Spleen (tissue), 11 donors: Measurements from ENCODE around the gene NFATC1. TPM values are rescaled to one million over a fixed set of nuclear protein-coding genes. Genes with fewer than 3 reads are reported as not detected.

Source experiments
- DNase-seq: peaks from one replicate; pipeline ENCODE4 v3.0.0-alpha.2; 2020
- H3K27ac ChIP-seq, 8 donors: fragments of 200-600 bp; sonication (generic) in 7 of 8; 1 replicate in 4 of 8; 2 replicates in 4 of 8; pipeline versions ENCODE4 v1.5.0 to v1.8.0; 2016 to 2021; ENCODE audit warnings: inconsistent platforms in 4 of 8, mild to moderate bottlenecking in 4 of 8, moderate library complexity in 1 of 8
- H3K27me3 ChIP-seq, 7 donors: fragments of 200-600 bp; sonication (generic) in 6 of 7; replicated peaks in 1 of 7; 1 replicate in 4 of 7; 2 replicates in 3 of 7; pipeline versions ENCODE4 v1.5.0 to v1.8.0; 2016 to 2021; ENCODE audit warnings: inconsistent platforms in 3 of 7, mild to moderate bottlenecking in 1 of 7
- H3K36me3 ChIP-seq, 6 donors: fragments of 200-600 bp; sonication (generic) in 5 of 6; 1 replicate in 4 of 6; 2 replicates in 2 of 6; pipeline versions ENCODE4 v1.5.0 to v1.8.0; 2016 to 2021; ENCODE audit warnings: inconsistent platforms in 2 of 6
- H3K4me1 ChIP-seq, 6 donors: fragments of 200-600 bp; sonication (generic) in 5 of 6; 1 replicate in 3 of 6; 2 replicates in 3 of 6; pipeline versions ENCODE4 v1.5.0 to v1.8.0; 2016 to 2021; ENCODE audit warnings: inconsistent platforms in 3 of 6
- H3K4me3 ChIP-seq, 8 donors: fragments of 200-600 bp; sonication (generic) in 7 of 8; 1 replicate in 4 of 8; 2 replicates in 4 of 8; pipeline versions ENCODE4 v1.5.0 to v1.8.0; 2016 to 2021; ENCODE audit warnings: inconsistent platforms in 4 of 8, mild to moderate bottlenecking in 4 of 8, moderate library complexity in 2 of 8
- H3K9me3 ChIP-seq, 8 donors: fragments of 200-600 bp; sonication (generic) in 7 of 8; 1 replicate in 4 of 8; 2 replicates in 4 of 8; pipeline versions ENCODE4 v1.5.0 to v1.8.0; 2016 to 2021; ENCODE audit warnings: inconsistent platforms in 4 of 8
- POLR2A ChIP-seq, 3 donors: fragments of 450-650 bp; IDR thresholded peaks; one replicate each; pipeline ENCODE4 v1.5.1; 2017; ENCODE audit warnings: antibody characterized with exemption in 3 of 3, mild to moderate bottlenecking in 1 of 3
- POLR2AphosphoS5 ChIP-seq, 3 donors: sonication (generic); formaldehyde crosslinking; IDR thresholded peaks; one replicate each; pipeline ENCODE4 v1.5.1; 2017; ENCODE audit warnings: antibody characterized with exemption in 3 of 3
- WGBS, 5 donors: extraction: QIAGEN DNeasy Blood & Tissue Kit in 3 of 5; methylation state at CpG; one replicate each; pipeline versions ENCODE4 v1.1.5 to v1.1.7; 2013 to 2018; 5-methylcytosine and 5-hydroxymethylcytosine counted together
- intact Hi-C: fragments of 100-400 bp; cut with DNase I; formaldehyde crosslinking; loops from one replicate; pipeline ENCODE4 v1.15.0; 2023; ENCODE audit warnings: low total_unique reads
- polyA plus RNA-seq, 3 donors: library from polyadenylated mRNA; stranded (reverse); fragments of 200-250 nt; gene quantifications; one replicate each; pipeline ENCODE4 v1.2.1, GENCODE V29; 2013
- total RNA-seq, 7 donors: library from RNA; depleted of rRNA in 3 of 7; stranded (reverse); fragments of >200 nt in 3 of 7; fragmentation: NEBNext Ultra II Directional in 4 of 7; extraction: Animal tissue kit (Norgen Biotek cat#: 25700) in 4 of 7; gene quantifications; one replicate each; pipeline versions ENCODE4 v1.1.0 to v1.2.1, GENCODE V29; 2016 to 2021
- TF ChIP-seq, protein P1 (sequence below), 11 experiments: fragments of 200-600 bp in 7 of 11; fragments of 450-650 bp in 4 of 11; sonication (generic) in 4 of 11; IDR thresholded peaks in 8 of 11; conservative IDR thresholded peaks in 3 of 11; 1 replicate in 7 of 11; 2 replicates in 4 of 11; pipeline versions ENCODE4 v1.4.0 to v1.8.0; 2016 to 2021; ENCODE audit warnings: antibody characterized with exemption in 11 of 11, inconsistent platforms in 4 of 11, mild to moderate bottlenecking in 1 of 11
- donor health status: healthy with polysubstance abuse.
- donor health status: DM: no; HTN: no; CAD: no; lungs with moderate emphysema.
- donor health status: DM: no; HTN: no; CAD: no.
- donor health status: Bipolar disorder and iron deficiency.
- donor health status: healthy.
- donor health status: DM: no; HTN: no; CAD: no.
- donor health status: DM: yes; HTN: yes; CAD: no.

Gene NFATC1
- total and polyA plus RNA-seq, 10 donors: 20.7 to 64.9 (median 47.4) TPM

- TF ChIP-seq, protein P1, sequence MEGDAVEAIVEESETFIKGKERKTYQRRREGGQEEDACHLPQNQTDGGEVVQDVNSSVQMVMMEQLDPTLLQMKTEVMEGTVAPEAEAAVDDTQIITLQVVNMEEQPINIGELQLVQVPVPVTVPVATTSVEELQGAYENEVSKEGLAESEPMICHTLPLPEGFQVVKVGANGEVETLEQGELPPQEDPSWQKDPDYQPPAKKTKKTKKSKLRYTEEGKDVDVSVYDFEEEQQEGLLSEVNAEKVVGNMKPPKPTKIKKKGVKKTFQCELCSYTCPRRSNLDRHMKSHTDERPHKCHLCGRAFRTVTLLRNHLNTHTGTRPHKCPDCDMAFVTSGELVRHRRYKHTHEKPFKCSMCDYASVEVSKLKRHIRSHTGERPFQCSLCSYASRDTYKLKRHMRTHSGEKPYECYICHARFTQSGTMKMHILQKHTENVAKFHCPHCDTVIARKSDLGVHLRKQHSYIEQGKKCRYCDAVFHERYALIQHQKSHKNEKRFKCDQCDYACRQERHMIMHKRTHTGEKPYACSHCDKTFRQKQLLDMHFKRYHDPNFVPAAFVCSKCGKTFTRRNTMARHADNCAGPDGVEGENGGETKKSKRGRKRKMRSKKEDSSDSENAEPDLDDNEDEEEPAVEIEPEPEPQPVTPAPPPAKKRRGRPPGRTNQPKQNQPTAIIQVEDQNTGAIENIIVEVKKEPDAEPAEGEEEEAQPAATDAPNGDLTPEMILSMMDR (IDR thresholded peaks at IDR 0.05 in 8 of 11, conservative IDR thresholded peaks at IDR 0.05 in 3 of 11): no peak
- no peak for TF ChIP-seq POLR2AphosphoS5 (IDR thresholded peaks at IDR 0.05)
- no peak for TF ChIP-seq POLR2A (IDR thresholded peaks at IDR 0.05)
- H3K9me3 ChIP-seq: no peaks in the 10 kb centered on the region
- H3K36me3 ChIP-seq: peaks cover 0 to 21% (median 11%) of the 10 kb centered on the region in 6 donors
- peaks cover 8 to 71% (median 49%) of the 10 kb centered on the region in 6 donors for H3K4me1 ChIP-seq
- WGBS, 5 donors: 55 to 64% (median 56%) methylated on average over 11 of the region's 11 CpGs
- H3K4me3 ChIP-seq: peak overlapping the region in 4 of 8 donors; percentile 2 to 61 (median 10)
- H3K27ac ChIP-seq: peak overlapping the region; percentile 63 to 95 (median 84)
- no peaks in the 10 kb centered on the region for H3K27me3 ChIP-seq
- intact Hi-C loops: no loop called here
- DNase-seq: peak; percentile 71
Measured at GRCh38 chr18:79523206-79523735, 127.5 kb downstream of the NFATC1 start.

DNA sequence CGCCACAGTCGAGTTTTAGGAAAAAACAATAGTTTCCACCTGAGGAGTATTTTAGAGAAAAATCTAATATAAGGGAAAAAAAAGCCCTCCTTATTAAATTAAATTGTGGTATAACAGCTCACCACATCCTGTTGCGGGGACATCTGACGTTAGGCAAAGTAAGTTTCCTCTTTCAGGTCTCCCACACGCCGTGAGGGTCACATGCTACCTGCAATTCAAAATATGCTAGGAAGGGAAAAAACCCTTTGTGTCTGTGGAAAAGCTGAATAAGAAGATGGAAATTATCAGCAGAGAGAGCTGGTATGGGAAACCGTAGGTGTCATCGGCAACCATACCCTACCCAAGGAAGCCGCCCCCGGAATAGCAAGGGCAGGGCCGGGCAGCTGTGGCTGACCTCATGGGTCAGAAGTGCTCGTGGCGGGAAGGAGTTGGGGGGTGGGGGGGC is 128.0 kb downstream of the NFATC1 start:
- Histone ChIP-seq H3K27ac (peak overlapping the region; percentile 63 to 95 (median 84)), H3K36me3 (peaks cover 0 to 21% (median 14%) of the 10 kb centered on the region in 6 donors), H3K4me3 (peak overlapping the region in 4 of 8 donors; percentile 19 to 61 (median 23)), H3K27me3 (no peaks in the 10 kb centered on the region), H3K9me3 (no peaks in the 10 kb centered on the region), H3K4me1 (peaks cover 8 to 71% (median 47%) of the 10 kb centered on the region in 6 donors)
- WGBS, 5 donors: 14 to 46% (median 25%) methylated on average over 11 to 13 of the region's 13 CpGs
- peak; percentile 86 for DNase-seq
- intact Hi-C loops: no loop called here
- TF ChIP-seq POLR2AphosphoS5 (IDR thresholded peaks at IDR 0.05): peak in 1 of 3 donors; percentile 71
- TF ChIP-seq, protein P1 (IDR thresholded peaks at IDR 0.05 in 8 of 11, conservative IDR thresholded peaks at IDR 0.05 in 3 of 11): no peak

GRCh38 chr18:79524181-79525078 is 128.7 kb downstream of the NFATC1 start:
- Histone ChIP-seq H3K36me3 (peaks cover 3 to 28% (median 17%) of the 10 kb centered on the region in 6 donors), H3K4me1 (peaks cover 8 to 70% (median 45%) of the 10 kb centered on the region in 6 donors), H3K27me3 (no peaks in the 10 kb centered on the region), H3K27ac (peak overlapping the region; percentile 63 to 95 (median 84)), H3K9me3 (no peaks in the 10 kb centered on the region), H3K4me3 (peak overlapping the region in 6 of 8 donors; percentile 7 to 61 (median 20))
- DNase-seq: peak; percentile 89
- intact Hi-C loops: loop anchor here (5.0 kb wide), 2 partner anchors 118 to 127 kb away; partner anchors contain the start of gene NFATC1
- 48 to 61% (median 54%) methylated on average over 54 to 63 of the region's 63 CpGs for WGBS, 5 donors
- TF ChIP-seq POLR2AphosphoS5 (IDR thresholded peaks at IDR 0.05) (peak; percentile 24 to 65 (median 40)), POLR2A (IDR thresholded peaks at IDR 0.05) (no peak)
- TF ChIP-seq, protein P1 (IDR thresholded peaks at IDR 0.05 in 8 of 11, conservative IDR thresholded peaks at IDR 0.05 in 3 of 11): peak in 1 of 11 experiments; percentile 13
